Activated CD8-positive, alpha-beta memory T cell treated with anti-CD3 and anti-CD28 coated beads, Interleukin-2, amount 50 U/mL, for 24 hours (primary cell): Measurements from ENCODE around the gene EPB41L1.

Experiments
- DNase-seq: peaks from one replicate; pipeline ENCODE4 v3.0.0-alpha.2; 2020; ENCODE audit errors: extremely low read depth

EPB41L1 gene

GRCh38 chr20:36225666-36226065 is 71.1 kb downstream of the EPB41L1 start:
- no peak for DNase-seq

DNA sequence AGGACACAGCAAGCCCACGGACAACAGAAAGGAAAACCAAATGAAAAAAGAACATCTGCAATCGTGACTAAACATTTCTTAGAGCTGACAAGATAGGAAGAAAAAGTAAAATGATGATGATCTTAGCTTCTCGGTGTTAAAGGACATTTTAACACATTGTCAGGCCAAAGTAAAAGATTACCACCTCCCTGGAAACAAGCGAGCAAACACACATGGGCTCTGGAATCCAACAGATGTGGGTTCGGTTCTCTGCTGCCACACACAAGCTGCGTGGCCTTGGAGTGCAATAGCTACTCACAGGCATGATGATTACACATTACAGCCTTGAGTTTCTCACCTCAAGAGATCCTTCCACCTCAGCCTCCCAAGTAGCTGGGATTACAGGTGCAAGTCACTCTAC is 74.2 kb downstream of the EPB41L1 start:
- no peak for DNase-seq

GRCh38 chr20:36230019-36230418 is 75.5 kb downstream of the EPB41L1 start:
- DNase-seq, result no peak

DNA sequence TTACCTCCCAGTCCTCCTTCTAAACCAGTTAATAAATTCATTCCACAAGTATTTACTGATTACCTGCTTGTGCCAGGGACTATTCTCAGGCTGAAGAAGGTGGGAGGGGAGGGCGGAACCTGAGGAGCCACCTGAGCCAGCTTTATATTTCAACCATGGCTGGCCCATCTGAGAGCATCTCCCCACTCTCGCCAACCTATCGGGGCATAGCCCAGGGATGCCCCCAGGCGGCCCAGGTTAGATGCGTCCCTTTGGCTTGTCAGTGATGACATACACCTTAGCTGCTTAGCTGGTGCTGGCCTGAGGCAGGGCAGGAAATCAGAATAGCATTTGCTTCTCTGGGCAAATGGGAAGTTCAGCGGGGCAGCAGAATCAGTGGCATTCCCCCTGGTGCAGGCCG is 76.8 kb downstream of the EPB41L1 start:
- no peak for DNase-seq

DNA sequence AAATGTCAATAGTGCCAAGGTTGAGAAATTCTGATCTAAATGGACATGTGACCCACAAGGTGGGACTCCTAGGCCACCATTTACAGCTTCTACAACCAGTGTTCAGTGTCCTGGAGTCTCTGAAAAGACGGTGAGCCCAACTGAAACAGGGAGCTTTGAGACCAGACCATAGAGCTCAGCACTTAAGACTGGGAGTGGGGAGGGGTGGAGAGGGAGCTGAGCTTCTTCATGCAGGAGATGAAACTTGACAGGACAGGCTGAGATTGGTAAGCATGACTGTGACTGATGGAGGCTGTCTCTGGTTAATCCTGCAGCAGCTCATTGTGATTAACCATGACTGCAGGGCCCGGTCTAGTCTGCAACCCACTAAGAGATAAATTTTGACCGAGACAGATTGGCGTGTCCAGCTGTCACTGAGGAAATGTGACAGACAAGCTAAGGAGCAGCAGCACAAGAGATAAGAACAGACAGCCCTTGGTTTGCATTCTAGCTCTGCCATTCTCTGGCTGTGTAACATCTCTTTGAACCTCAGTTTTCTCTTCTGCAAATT is 80.3 kb downstream of the EPB41L1 start:
- DNase-seq, result no peak

GRCh38 chr20:36235892-36236785 is 81.6 kb downstream of the EPB41L1 start, which contains the start of gene AAR2:
TSS of gene AAR2 (plus strand) at chr20:36236478. CDS start at chr20:36239869, 3,391 bp downstream.
- peak; percentile 57 for DNase-seq

- no peak for DNase-seq
These were observed 82.2 kb downstream of the EPB41L1 start for GRCh38 chr20:36236786-36237121.

DNA sequence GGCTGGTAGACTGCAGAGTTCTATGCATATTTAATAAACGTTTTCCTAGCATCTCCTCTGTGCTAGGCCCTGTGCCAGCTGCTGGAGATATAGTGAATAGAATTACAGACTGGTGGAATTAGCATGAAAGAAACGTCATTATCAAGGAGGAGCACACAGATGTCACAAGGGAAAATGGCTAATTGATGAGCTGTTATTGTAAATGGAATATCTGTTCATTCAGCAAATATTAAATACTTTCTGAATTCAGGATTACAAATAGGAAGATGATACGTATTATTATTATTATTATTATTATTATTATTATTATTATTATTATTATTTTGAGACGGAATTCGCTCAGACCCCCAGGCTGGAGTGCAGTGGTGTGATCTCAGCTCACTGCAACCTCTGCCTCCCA is 82.9 kb downstream of the EPB41L1 start:
- DNase-seq, result no peak

- DNase-seq, result no peak
These were observed 83.6 kb downstream of the EPB41L1 start for GRCh38 chr20:36238153-36238552.

GRCh38 chr20:36238760-36239159 is 84.2 kb downstream of the EPB41L1 start:
- DNase-seq, result no peak

DNA sequence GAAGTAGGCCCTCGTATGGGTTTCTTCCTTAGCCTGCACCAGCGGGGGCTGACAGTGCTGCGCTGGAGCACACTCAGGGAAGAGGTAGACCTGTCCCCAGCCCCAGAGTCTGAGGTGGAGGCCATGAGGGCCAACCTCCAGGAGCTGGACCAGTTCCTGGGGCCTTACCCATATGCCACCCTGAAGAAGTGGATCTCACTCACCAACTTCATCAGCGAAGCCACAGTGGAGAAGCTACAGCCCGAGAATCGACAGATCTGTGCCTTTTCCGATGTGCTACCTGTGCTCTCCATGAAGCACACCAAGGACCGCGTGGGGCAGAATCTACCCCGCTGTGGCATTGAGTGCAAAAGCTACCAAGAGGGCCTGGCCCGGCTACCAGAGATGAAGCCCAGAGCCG is 85.5 kb downstream of the EPB41L1 start:
- no peak for DNase-seq

DNA sequence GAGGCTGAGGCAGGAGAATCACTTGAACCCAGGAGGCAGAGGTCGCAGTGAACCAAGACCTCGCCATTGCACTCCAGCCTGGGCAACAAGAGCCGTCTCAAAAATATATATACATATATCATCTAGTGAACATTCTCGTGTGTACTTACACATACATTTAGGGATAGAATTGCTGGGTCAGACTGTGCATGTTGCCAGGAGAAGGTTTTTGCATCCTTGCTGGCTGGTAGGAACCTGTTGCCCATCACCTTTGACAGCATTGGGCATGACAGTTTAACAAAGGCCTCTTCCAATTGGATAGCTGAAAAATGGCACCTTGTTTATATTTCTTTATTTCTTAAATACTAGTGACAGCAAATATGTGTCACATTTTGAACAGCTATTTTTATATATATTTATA is 87.1 kb downstream of the EPB41L1 start:
- no peak for DNase-seq

- DNase-seq, result no peak
These were observed 89.2 kb downstream of the EPB41L1 start for GRCh38 chr20:36243726-36244125.

GRCh38 chr20:36246401-36246800 is 91.9 kb downstream of the EPB41L1 start:
- DNase-seq, result no peak

DNA sequence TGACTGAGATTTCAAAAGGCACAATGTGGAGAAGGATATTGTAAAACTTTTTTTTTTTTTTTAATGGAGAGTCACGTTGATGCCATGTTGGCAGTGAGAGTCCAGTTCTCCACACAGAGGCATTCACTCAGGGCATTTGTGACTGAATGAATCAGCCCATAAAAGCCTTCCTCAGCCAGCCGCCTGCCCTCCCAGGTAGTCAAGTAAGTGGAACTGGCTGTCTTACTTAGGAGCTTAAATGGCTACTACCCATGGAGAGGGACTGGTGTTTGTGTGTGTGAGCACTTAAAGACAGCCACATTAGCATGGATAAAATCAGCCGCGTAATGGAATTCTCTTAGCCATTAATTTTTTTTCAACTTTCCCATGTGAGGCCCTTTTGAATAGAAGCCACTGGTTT is 94.3 kb downstream of the EPB41L1 start:
- DNase-seq, result no peak

- DNase-seq, result no peak
These were observed 94.9 kb downstream of the EPB41L1 start for GRCh38 chr20:36249450-36249849.

DNA sequence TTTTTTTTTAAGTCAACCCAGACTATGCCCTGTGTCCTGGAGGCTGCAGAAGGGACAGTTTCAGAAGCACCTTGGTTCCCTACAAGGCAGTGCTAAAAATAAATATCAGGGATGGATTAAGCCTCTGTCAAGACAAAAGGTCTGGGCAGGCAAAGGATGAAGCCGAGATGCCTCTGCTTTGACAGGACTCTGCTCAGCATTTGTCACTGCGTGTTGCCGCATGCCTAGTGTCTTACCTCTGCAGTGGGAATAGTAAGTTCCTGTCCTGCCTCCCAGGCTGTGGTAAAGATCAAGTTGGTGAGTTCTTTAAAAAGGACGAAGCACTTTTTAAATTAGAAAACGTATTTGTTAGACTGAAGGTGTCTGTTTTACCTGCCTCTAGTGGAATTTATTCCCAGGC is 96.9 kb downstream of the EPB41L1 start:
- no peak for DNase-seq

- DNase-seq, result no peak
These were observed 98.0 kb downstream of the EPB41L1 start for GRCh38 chr20:36252511-36252910.

GRCh38 chr20:36253036-36253435 is 98.5 kb downstream of the EPB41L1 start:
- no peak for DNase-seq

DNA sequence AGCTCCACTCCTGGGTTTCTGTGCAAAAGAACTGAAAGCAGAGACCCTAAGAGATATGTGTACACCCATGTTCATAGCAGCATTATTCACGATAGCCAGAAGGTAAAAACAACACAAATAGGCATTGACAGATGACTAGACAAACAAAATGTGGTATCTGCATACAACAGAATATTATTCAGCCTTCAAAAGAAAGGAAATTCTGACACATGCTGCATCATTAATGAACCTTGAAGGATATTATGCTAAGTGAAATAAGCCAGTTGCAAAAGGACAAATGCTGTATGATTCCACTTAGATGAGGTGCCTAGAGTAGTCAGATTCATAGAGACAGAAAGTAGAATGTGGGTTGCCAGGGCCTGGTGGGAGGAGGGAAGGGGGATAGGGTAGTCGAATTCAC is 99.5 kb downstream of the EPB41L1 start:
- DNase-seq, result no peak

DNA sequence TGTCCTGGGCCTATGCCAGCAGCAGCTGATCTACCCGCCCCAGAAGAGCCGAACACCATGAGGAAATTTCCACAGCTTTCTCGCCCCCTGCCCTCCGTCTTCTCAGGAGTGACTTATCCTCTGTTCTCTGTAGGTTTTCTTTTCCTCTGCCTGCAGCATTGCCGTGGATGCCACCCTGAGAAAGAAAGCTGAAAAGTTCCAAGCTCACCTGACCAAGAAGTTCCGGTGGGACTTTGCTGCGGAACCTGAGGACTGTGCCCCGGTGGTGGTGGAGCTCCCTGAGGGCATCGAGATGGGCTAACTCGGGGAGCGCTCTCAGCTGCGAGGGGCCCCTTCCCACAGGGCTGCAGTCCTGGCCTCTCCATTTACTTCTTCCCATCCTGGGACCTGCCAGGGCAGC is 100.9 kb downstream of the EPB41L1 start:
- DNase-seq, result no peak

DNA sequence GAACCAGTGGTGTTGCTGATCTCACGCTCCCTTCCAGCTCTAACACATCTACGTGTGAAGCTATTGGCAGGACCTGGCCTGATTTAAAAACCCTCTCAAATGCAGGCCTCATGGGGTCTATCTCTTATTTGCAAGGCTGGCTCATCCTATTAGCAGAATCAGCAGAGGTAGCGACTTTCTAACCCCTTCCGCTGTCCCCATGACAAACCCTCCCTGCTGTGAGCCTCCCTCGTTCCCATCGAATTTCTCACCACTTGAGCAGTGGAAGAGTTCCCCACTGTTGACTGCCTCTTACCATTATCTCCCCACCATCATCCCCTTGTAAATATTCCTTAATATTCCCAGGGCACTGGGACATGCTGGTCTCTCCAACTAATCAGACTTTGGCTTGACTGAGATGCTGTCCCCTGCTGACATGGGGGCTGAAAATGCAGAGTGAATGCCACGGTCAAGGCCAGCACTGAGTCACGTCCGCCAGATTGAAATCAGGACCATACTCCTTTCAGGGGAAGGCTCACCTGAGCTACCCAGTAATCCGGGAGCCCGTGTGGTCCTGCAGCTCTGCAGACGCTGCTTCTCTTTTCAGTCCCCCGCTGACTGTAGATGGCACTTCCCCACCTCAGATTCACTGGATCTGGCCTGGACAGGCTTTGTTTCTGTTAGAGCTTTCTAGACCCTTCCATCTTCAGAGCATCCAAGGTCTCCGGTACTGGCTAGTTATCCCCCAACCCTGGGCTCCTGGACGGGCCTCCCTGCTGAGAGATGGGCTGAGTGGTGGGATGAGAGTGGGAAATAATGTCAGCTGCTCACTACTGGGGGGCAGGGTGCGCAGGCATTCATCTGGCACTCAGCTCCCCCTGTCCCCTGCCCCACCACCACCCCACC is 104.9 kb downstream of the EPB41L1 start:
- no peak for DNase-seq

GRCh38 chr20:36260316-36260715 is 105.8 kb downstream of the EPB41L1 start:
- no peak for DNase-seq
